Measurements from ENCODE around the gene CEACAM4. TPM values are rescaled to one million over a fixed set of nuclear protein-coding genes. Genes with fewer than 3 reads are reported as not detected.

CEACAM4 gene
- total and polyA plus RNA-seq, 7 experiments from 2014 or later: 0.60 to 1.5 (median 1.1) TPM; not detected in 4

GRCh38 chr19:41589371-41589770 lies 37.5 kb downstream of the CEACAM4 start:
- POLR2A ChIA-PET: no interaction called here
- H3K4me1 Mint-ChIP-seq: peaks cover 0 to 6% (median 0%) of the 10 kb centered on the region in 7 donors
- no peaks in the 10 kb centered on the region for H3K9me3 Mint-ChIP-seq
- Histone ChIP-seq H3K4me3 (ENCODE audit: low read length) (no peak overlapping the region), H3K9me3 (ENCODE audit: control insufficient read depth in 2 of 3, low read length in 3 of 3) (no peaks in the 10 kb centered on the region), H3K27ac (ENCODE audit: low read depth, low read length) (no peak overlapping the region), H3K27me3 (ENCODE audit: control insufficient read depth in 2 of 2, insufficient read depth in 2 of 2, low read length in 2 of 2) (no peaks in the 10 kb centered on the region), H3K4me1 (ENCODE audit: control insufficient read depth in 2 of 2, insufficient read depth in 2 of 2, low read length in 2 of 2) (no peaks in the 10 kb centered on the region), H3K36me3 (ENCODE audit: control insufficient read depth in 2 of 3, insufficient read depth in 3 of 3, low read length in 3 of 3) (peaks cover 0 to 37% (median 0%) of the 10 kb centered on the region in 3 experiments)
- peak overlapping the region in 1 of 9 donors; percentile 8 for H3K27ac Mint-ChIP-seq
- no peak overlapping the region for H3K4me3 Mint-ChIP-seq
- peaks cover 0 to 7% (median 5%) of the 10 kb centered on the region in 5 donors for H3K27me3 Mint-ChIP-seq
- ATAC-seq (no peak), DNase-seq (no peak)
- intact Hi-C loops (cut with micrococcal nuclease): no loop called here
- CTCF ChIA-PET: no interaction called here
- peaks cover 6 to 32% (median 11%) of the 10 kb centered on the region in 5 donors for H3K36me3 Mint-ChIP-seq

- Mint-ChIP-seq H3K27ac (peak overlapping the region in 2 of 9 donors; percentile 54 to 76), H3K9me3 (no peaks in the 10 kb centered on the region), H3K4me1 (peaks cover 0 to 5% (median 0%) of the 10 kb centered on the region in 7 donors), H3K4me3 (no peak overlapping the region), H3K36me3 (peaks cover 9 to 37% (median 17%) of the 10 kb centered on the region in 5 donors), H3K27me3 (peaks cover 0 to 7% (median 4%) of the 10 kb centered on the region in 5 donors)
- Histone ChIP-seq H3K4me1 (ENCODE audit: control insufficient read depth in 2 of 2, insufficient read depth in 2 of 2, low read length in 2 of 2) (no peaks in the 10 kb centered on the region), H3K9me3 (ENCODE audit: control insufficient read depth in 2 of 3, low read length in 3 of 3) (no peaks in the 10 kb centered on the region), H3K27me3 (ENCODE audit: control insufficient read depth in 2 of 2, insufficient read depth in 2 of 2, low read length in 2 of 2) (no peaks in the 10 kb centered on the region), H3K4me3 (ENCODE audit: low read length) (no peak overlapping the region), H3K27ac (ENCODE audit: low read depth, low read length) (no peak overlapping the region), H3K36me3 (ENCODE audit: control insufficient read depth in 2 of 3, insufficient read depth in 3 of 3, low read length in 3 of 3) (peaks cover 0 to 44% (median 0%) of the 10 kb centered on the region in 3 experiments)
- DNase-seq (peak in 3 of 9 donors; percentile 10 to 23 (median 18)), ATAC-seq (no peak)
- ChIA-PET CTCF (no interaction called here), POLR2A (no interaction called here)
- intact Hi-C loops (cut with micrococcal nuclease): no loop called here
Measured at GRCh38 chr19:41588497-41589209, 38.2 kb downstream of the CEACAM4 start.

- H3K36me3 Mint-ChIP-seq: peaks cover 18 to 45% (median 26%) of the 10 kb centered on the region in 5 donors
- Histone ChIP-seq H3K27ac (ENCODE audit: low read depth, low read length) (no peak overlapping the region), H3K9me3 (ENCODE audit: control insufficient read depth in 2 of 3, low read length in 3 of 3) (no peaks in the 10 kb centered on the region), H3K27me3 (ENCODE audit: control insufficient read depth in 2 of 2, insufficient read depth in 2 of 2, low read length in 2 of 2) (no peaks in the 10 kb centered on the region), H3K4me1 (ENCODE audit: control insufficient read depth in 2 of 2, insufficient read depth in 2 of 2, low read length in 2 of 2) (no peaks in the 10 kb centered on the region), H3K4me3 (ENCODE audit: low read length) (no peak overlapping the region), H3K36me3 (ENCODE audit: control insufficient read depth in 2 of 3, insufficient read depth in 3 of 3, low read length in 3 of 3) (peaks cover 0 to 52% (median 0%) of the 10 kb centered on the region in 3 experiments)
- intact Hi-C loops (cut with micrococcal nuclease): no loop called here
- CTCF ChIA-PET: no interaction called here
- H3K9me3 Mint-ChIP-seq: peaks cover 0 to 7% (median 5%) of the 10 kb centered on the region in 11 donors
- ATAC-seq: no peak
- H3K27me3 Mint-ChIP-seq: peaks cover 0 to 4% (median under 1%) of the 10 kb centered on the region in 5 donors
- H3K27ac Mint-ChIP-seq: peak overlapping the region in 1 of 9 donors; percentile 10
- POLR2A ChIA-PET: no interaction called here
- DNase-seq: no peak
- peaks cover 0 to 7% (median 0%) of the 10 kb centered on the region in 7 donors for H3K4me1 Mint-ChIP-seq
- H3K4me3 Mint-ChIP-seq: no peak overlapping the region
Measured at GRCh38 chr19:41587838-41588210, 39.0 kb downstream of the CEACAM4 start.

DNA sequence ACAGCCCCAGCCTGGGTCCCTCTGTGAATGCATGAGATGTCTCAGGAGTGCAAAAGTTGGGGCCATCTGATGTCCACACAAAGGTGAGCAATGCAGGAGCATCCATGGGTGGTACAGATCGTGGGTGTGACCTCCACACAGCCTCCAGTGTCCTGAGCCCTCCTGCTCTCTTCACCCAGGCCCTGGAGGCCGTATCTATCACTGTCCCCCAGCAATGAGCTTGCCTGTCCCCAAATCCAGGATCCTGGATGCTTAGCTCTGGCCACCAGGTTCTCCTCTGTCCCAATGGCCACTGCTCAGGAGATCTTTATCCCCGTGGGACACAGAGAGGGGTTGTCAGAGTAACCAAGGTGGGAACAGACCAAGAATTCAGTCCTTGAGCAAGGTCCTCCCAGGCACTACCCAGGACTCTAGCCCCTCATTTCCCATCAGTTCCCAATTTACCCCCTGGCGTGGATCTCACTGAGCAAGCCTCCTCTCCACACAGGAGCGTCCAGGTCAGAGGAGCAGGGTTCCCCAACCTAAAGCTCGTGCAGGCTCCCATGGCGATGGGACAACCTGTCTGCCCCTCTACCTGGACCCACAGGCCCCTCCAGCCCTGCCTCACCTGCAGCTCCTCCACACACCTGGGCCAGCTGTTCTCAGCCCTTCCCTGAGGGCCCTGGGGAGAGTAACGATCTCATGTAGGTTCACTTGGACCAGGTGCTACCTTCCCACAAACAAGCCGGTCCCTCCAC lies 39.6 kb downstream of the CEACAM4 start:
- no peak for DNase-seq
- Mint-ChIP-seq H3K9me3 (peaks cover 0 to 9% (median 7%) of the 10 kb centered on the region in 11 donors), H3K4me3 (no peak overlapping the region), H3K4me1 (peaks cover 0 to 7% (median 0%) of the 10 kb centered on the region in 7 donors), H3K27ac (no peak overlapping the region), H3K27me3 (peaks cover 0 to 3% (median 0%) of the 10 kb centered on the region in 5 donors), H3K36me3 (peaks cover 19 to 50% (median 31%) of the 10 kb centered on the region in 5 donors)
- H3K27ac ChIP-seq (ENCODE audit: low read depth, low read length): no peak overlapping the region
- ChIA-PET POLR2A (interaction anchor here (0.7 kb wide), 1 partner anchor 52 kb away, joined by 4 read pairs; no protein-coding TSS in a partner anchor), CTCF (interaction anchor here (1.0 kb wide), 1 partner anchor 16 kb away, joined by 3 read pairs; no protein-coding TSS in a partner anchor)
- peaks cover 0 to 58% (median 0%) of the 10 kb centered on the region in 3 experiments for H3K36me3 ChIP-seq (ENCODE audit: control insufficient read depth in 2 of 3, insufficient read depth in 3 of 3, low read length in 3 of 3)
- intact Hi-C loops (cut with micrococcal nuclease): no loop called here
- H3K9me3 ChIP-seq (ENCODE audit: control insufficient read depth in 2 of 3, low read length in 3 of 3): peaks cover 0 to 5% (median 0%) of the 10 kb centered on the region in 3 experiments
- H3K4me1 ChIP-seq (ENCODE audit: control insufficient read depth in 2 of 2, insufficient read depth in 2 of 2, low read length in 2 of 2): no peaks in the 10 kb centered on the region
- H3K27me3 ChIP-seq (ENCODE audit: control insufficient read depth in 2 of 2, insufficient read depth in 2 of 2, low read length in 2 of 2): no peaks in the 10 kb centered on the region
- H3K4me3 ChIP-seq (ENCODE audit: low read length): no peak overlapping the region
- ATAC-seq: no peak

- H3K9me3 ChIP-seq (ENCODE audit: control insufficient read depth in 2 of 3, low read length in 3 of 3): peaks cover 0 to 13% (median 0%) of the 10 kb centered on the region in 3 experiments
- Mint-ChIP-seq H3K36me3 (peaks cover 19 to 63% (median 43%) of the 10 kb centered on the region in 5 donors), H3K4me1 (peaks cover 0 to 7% (median 0%) of the 10 kb centered on the region in 7 donors), H3K4me3 (no peak overlapping the region), H3K27me3 (no peaks in the 10 kb centered on the region), H3K27ac (peak overlapping the region in 1 of 9 donors; percentile 19), H3K9me3 (peaks cover 0 to 21% (median 11%) of the 10 kb centered on the region in 11 donors)
- no peaks in the 10 kb centered on the region for H3K4me1 ChIP-seq (ENCODE audit: control insufficient read depth in 2 of 2, insufficient read depth in 2 of 2, low read length in 2 of 2)
- ChIA-PET POLR2A (interaction anchor here (0.7 kb wide), 1 partner anchor 50 kb away, joined by 4 read pairs; no protein-coding TSS in a partner anchor), CTCF (no interaction called here)
- H3K27ac ChIP-seq (ENCODE audit: low read depth, low read length): no peak overlapping the region
- ATAC-seq: no peak
- no peaks in the 10 kb centered on the region for H3K27me3 ChIP-seq (ENCODE audit: control insufficient read depth in 2 of 2, insufficient read depth in 2 of 2, low read length in 2 of 2)
- peaks cover 0 to 69% (median 0%) of the 10 kb centered on the region in 3 experiments for H3K36me3 ChIP-seq (ENCODE audit: control insufficient read depth in 2 of 3, insufficient read depth in 3 of 3, low read length in 3 of 3)
- intact Hi-C loops (cut with micrococcal nuclease): no loop called here
- H3K4me3 ChIP-seq (ENCODE audit: low read length): no peak overlapping the region
- DNase-seq: no peak
Measured at GRCh38 chr19:41586064-41586463, 40.8 kb downstream of the CEACAM4 start.

DNA sequence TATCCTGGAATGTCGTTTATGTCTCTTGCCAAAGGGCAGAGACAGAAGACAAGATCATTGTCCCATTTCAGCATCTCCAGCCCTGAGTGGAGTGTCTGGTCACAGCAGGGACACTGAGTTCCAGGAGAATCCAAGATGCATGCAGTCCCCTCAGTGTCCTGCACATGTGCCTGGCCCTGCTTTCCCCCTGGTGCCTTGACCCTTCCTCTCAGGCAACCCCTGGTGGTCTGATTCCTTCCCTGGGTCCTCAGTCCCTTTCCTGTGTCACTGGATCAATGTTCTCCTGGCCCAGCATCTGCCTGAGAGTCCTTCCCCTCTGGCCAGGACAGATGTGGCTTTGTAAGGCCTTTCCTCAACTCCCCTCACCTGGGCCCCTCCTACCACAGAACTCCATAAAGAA lies 41.9 kb downstream of the CEACAM4 start:
- Mint-ChIP-seq H3K27ac (no peak overlapping the region), H3K27me3 (no peaks in the 10 kb centered on the region), H3K36me3 (peaks cover 27 to 74% (median 55%) of the 10 kb centered on the region in 5 donors), H3K4me3 (no peak overlapping the region), H3K9me3 (peaks cover 0 to 29% (median 11%) of the 10 kb centered on the region in 11 donors), H3K4me1 (peaks cover 0 to 7% (median 0%) of the 10 kb centered on the region in 7 donors)
- intact Hi-C loops (cut with micrococcal nuclease): no loop called here
- Histone ChIP-seq H3K9me3 (ENCODE audit: control insufficient read depth in 2 of 3, low read length in 3 of 3) (peaks cover 0 to 13% (median 0%) of the 10 kb centered on the region in 3 experiments), H3K4me3 (ENCODE audit: low read length) (no peak overlapping the region), H3K36me3 (ENCODE audit: control insufficient read depth in 2 of 3, insufficient read depth in 3 of 3, low read length in 3 of 3) (peaks cover 7 to 80% (median 9%) of the 10 kb centered on the region in 3 experiments), H3K4me1 (ENCODE audit: control insufficient read depth in 2 of 2, insufficient read depth in 2 of 2, low read length in 2 of 2) (no peaks in the 10 kb centered on the region), H3K27ac (ENCODE audit: low read depth, low read length) (no peak overlapping the region), H3K27me3 (ENCODE audit: control insufficient read depth in 2 of 2, insufficient read depth in 2 of 2, low read length in 2 of 2) (no peaks in the 10 kb centered on the region)
- ChIA-PET POLR2A (no interaction called here), CTCF (no interaction called here)
- ATAC-seq (no peak), DNase-seq (no peak)
